Cardiac muscle cell (in vitro differentiated cells and primary cell): ENCODE data around the gene EPHA8. TPM values are rescaled to one million over a fixed set of nuclear protein-coding genes. Genes with fewer than 3 reads are reported as not detected.

Experiments
- DNase-seq, 2 donors: peaks; one replicate each; pipeline versions ENCODE4 v3.0.0 to v3.0.0-alpha.2; 2010 to 2017; ENCODE audit warnings: low read depth in 1 of 2, low spot score in 1 of 2
- H3K27ac ChIP-seq: fragments of 200-600 bp; sonication (generic); 2 replicates; pipeline ENCODE4 v1.5.1; 2016
- H3K27me3 ChIP-seq: fragments of 200-600 bp; sonication (generic); 2 replicates; pipeline ENCODE4 v1.6.0; 2016; ENCODE audit warnings: control low read depth
- H3K36me3 ChIP-seq: fragments of 200-600 bp; sonication (generic); 2 replicates; pipeline ENCODE4 v1.5.1; 2016; ENCODE audit warnings: control low read depth
- H3K4me1 ChIP-seq: fragments of 200-600 bp; sonication (generic); 2 replicates; pipeline ENCODE4 v1.8.1; 2017; ENCODE audit warnings: low read depth, mild to moderate bottlenecking, mixed run types
- H3K4me3 ChIP-seq: fragments of 200-600 bp; sonication (generic); 2 replicates; pipeline ENCODE4 v1.5.1; 2016; ENCODE audit warnings: mild to moderate bottlenecking
- H3K9me3 ChIP-seq: fragments of 200-600 bp; sonication (generic); 2 replicates; pipeline ENCODE4 v1.5.1; 2017; ENCODE audit warnings: low read depth, mild to moderate bottlenecking, control low read depth
- CTCF ChIP-seq: IDR thresholded peaks from 2 replicates; pipeline ENCODE4 v1.5.1; 2012; ENCODE audit warnings: low read depth, mild to moderate bottlenecking, low read length
- polyA plus RNA-seq: library from polyadenylated mRNA; unstranded; fragments of >200 nt; fragmentation: Nextera tagmentation; extraction: Ambion mirVana; gene quantifications from 2 replicates; pipeline ENCODE4 v1.2.1, GENCODE V29; 2016
- total RNA-seq: library from RNA; depleted of rRNA; stranded (reverse); fragments of >200 nt; gene quantifications from 2 replicates; pipeline ENCODE4 v1.2.3, GENCODE V29; 2016

Gene EPHA8
- total and polyA plus RNA-seq, 2 experiments from 2014 or later, result 4.7 to 10.9 TPM

DNA sequence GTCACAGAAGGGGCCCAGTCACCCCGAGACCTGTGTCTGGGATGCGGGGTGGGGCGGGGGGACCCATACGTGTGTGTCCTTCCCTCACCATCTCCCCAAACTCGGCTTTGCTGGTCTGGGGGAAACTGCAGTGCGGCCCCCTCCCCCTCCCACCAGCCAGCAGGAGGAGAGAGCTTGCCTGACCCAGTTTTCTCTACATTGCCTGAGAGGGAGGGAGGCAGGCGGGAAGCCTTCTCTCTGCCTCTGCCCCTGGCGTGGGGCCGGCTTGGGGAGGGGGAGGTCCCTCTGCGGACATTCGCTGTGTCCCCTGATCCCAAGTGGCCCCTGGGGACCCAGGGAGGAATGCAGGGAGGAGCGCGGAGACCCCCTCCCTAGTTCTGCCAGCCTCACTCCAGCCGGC lies 3.9 kb downstream of the EPHA8 start:
- DNase-seq, result no peak
- H3K36me3 ChIP-seq, result no peaks in the 10 kb centered on the region
- no peaks in the 10 kb centered on the region for H3K9me3 ChIP-seq
- no peak for TF ChIP-seq CTCF
- peaks cover 12% of the 10 kb centered on the region for H3K4me1 ChIP-seq
- peaks cover 26% of the 10 kb centered on the region for H3K27me3 ChIP-seq
- H3K4me3 ChIP-seq, result no peak overlapping the region
- H3K27ac ChIP-seq, result no peak overlapping the region

- Histone ChIP-seq H3K36me3 (no peaks in the 10 kb centered on the region), H3K9me3 (no peaks in the 10 kb centered on the region), H3K4me3 (no peak overlapping the region), H3K4me1 (peaks cover 12% of the 10 kb centered on the region), H3K27me3 (peaks cover 18% of the 10 kb centered on the region), H3K27ac (no peak overlapping the region)
- no peak for TF ChIP-seq CTCF
- no peak for DNase-seq
Observed at GRCh38 chr1:22567994-22568393, 4.7 kb downstream of the EPHA8 start.

DNA sequence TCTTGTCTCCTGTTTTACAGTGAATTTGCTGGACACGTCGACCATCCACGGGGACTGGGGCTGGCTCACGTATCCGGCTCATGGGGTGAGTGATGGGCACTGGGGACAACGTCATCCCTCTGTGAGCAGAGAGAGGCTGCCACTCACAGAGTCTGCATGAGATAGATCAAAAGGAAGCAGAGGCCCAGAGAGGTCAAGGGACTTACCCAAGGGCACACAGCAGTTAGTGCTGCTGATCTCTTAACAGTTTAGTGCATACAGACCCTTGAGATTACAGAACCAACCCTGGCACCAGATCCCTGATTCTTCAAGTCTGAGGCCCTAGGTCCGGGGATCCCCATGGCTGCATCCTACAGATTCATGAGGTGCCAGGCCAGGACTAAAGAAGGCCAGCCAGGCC lies 6.0 kb downstream of the EPHA8 start:
- no peak overlapping the region for H3K27ac ChIP-seq
- no peak for DNase-seq
- H3K36me3 ChIP-seq, result no peaks in the 10 kb centered on the region
- no peak for TF ChIP-seq CTCF
- no peak overlapping the region for H3K4me3 ChIP-seq
- no peaks in the 10 kb centered on the region for H3K9me3 ChIP-seq
- peaks cover 9% of the 10 kb centered on the region for H3K27me3 ChIP-seq
- H3K4me1 ChIP-seq, result peaks cover 12% of the 10 kb centered on the region

DNA sequence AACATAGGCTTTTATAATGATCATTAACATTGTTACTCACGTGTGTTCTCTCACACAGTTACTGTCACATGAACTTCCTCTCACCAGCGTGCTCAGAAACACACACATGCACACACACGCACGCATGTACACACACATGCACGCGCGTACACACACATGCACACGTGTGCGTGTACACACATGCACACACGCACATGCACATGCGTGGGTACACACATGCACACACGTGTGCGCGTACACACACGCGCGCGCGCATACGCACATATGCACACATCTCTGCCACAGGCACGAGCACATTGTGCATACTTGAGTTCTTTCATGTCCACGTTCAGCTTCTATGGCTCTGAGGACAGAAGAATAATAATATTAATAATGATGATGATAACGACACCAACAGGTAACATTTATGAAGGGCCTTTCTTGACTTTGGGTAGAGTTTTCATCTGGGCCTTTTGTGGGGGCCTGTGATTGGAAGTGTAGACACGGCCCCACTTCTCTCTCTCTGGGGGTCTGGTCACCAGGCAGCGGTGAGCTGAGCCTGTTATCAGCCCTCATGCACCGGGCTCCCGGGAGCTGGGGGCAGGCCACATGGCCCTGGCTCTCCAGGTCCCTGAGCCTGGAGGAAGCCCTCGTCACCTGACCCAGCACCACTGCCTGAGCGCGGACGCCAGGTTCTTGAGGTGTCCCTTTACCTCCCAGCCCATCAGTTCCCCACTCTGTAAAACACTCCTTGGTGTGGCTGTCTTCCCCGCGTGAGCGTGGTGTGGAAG lies 7.0 kb downstream of the EPHA8 start:
- Histone ChIP-seq H3K27me3 (no peaks in the 10 kb centered on the region), H3K36me3 (no peaks in the 10 kb centered on the region), H3K9me3 (no peaks in the 10 kb centered on the region), H3K4me1 (peaks cover 12% of the 10 kb centered on the region), H3K4me3 (no peak overlapping the region), H3K27ac (no peak overlapping the region)
- DNase-seq, result peak in 1 of 2 donors; percentile 60
- TF ChIP-seq CTCF, result no peak

DNA sequence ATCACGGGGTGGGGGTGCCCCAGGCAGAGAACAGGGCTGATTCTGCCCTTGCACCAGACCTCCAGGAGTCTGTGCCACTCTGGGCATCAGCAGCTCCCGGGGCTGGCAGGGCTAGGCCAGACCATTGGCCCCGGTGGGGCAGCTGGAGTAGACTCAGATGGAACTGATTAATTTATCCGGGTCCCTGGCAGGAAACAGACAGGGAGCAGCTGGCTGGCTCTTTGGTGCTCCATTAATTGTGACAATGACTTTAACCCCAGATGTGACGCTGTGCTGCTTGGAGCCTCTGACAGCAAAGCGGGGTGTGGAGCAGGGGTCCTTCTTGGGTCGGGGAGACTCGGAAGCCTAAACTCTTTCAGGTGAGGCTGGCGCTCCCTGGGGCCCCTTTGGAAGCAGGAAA lies 9.5 kb downstream of the EPHA8 start:
- peaks cover 13% of the 10 kb centered on the region for H3K4me1 ChIP-seq
- no peak overlapping the region for H3K4me3 ChIP-seq
- H3K27ac ChIP-seq, result no peak overlapping the region
- no peaks in the 10 kb centered on the region for H3K27me3 ChIP-seq
- DNase-seq, result no peak
- H3K9me3 ChIP-seq, result no peaks in the 10 kb centered on the region
- H3K36me3 ChIP-seq, result no peaks in the 10 kb centered on the region
- no peak for TF ChIP-seq CTCF
